Breast epithelium (tissue), 3 donors: ENCODE data around the gene ALG12.

Source experiments
- POLR2A ChIP-seq: fragments of 450-650 bp; IDR thresholded peaks from one replicate; pipeline ENCODE4 v1.6.1; 2016; ENCODE audit warnings: antibody characterized with exemption, mild to moderate bottlenecking, moderate library complexity
- TF ChIP-seq, protein P1 (sequence below), 3 donors: fragments of 450-650 bp; IDR thresholded peaks; one replicate each; pipeline ENCODE4 v1.5.1; 2016 to 2017; ENCODE audit warnings: antibody characterized with exemption in 3 of 3, mild to moderate bottlenecking in 3 of 3, moderate library complexity in 3 of 3

DNA sequence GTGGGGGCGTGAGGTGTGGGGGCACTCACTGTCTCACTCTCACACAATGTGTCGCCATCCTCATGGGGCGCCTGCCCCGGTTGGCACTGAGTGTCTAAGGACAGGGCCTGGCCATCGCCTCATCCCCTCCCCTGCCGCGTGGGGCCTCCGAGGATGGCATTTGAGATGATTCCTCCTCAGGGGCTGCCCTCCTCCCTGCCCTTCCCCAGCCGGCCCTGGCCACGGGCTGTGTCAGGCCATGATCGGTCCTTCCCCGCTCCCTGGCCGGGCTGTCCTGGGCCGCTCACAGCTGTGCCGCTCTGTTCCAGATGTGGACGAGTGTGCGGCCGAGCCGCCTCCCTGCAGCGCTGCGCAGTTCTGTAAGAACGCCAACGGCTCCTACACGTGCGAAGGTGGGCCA, 4.7 kb upstream of the ALG12 start:
- TF ChIP-seq, protein P1, sequence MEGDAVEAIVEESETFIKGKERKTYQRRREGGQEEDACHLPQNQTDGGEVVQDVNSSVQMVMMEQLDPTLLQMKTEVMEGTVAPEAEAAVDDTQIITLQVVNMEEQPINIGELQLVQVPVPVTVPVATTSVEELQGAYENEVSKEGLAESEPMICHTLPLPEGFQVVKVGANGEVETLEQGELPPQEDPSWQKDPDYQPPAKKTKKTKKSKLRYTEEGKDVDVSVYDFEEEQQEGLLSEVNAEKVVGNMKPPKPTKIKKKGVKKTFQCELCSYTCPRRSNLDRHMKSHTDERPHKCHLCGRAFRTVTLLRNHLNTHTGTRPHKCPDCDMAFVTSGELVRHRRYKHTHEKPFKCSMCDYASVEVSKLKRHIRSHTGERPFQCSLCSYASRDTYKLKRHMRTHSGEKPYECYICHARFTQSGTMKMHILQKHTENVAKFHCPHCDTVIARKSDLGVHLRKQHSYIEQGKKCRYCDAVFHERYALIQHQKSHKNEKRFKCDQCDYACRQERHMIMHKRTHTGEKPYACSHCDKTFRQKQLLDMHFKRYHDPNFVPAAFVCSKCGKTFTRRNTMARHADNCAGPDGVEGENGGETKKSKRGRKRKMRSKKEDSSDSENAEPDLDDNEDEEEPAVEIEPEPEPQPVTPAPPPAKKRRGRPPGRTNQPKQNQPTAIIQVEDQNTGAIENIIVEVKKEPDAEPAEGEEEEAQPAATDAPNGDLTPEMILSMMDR (IDR thresholded peaks at IDR 0.05): no peak
- no peak for TF ChIP-seq POLR2A
